H1 (cell line): ENCODE measurements around the gene ERMARD. TPM values are rescaled to one million over a fixed set of nuclear protein-coding genes. Genes with fewer than 3 reads are reported as not detected.
A peak's percentile ranks its signal among the peaks of the same experiment; 100 is the strongest.

Experiments used
- CTCF ChIA-PET: fragments of 300-600 bp; sonication (Branson Sonifier 250); formaldehyde crosslinking; loops from one replicate; lab custom pipeline; 2021; ENCODE audit not compliant: partially characterized antibody; lab: Charles Lee
- POLR2A ChIA-PET: fragments of 300-600 bp; sonication (Branson Sonifier 250); formaldehyde crosslinking; loops from one replicate; lab custom pipeline; 2021; ENCODE audit warnings: inconsistent platforms; ENCODE audit not compliant: partially characterized antibody; lab: Charles Lee
- DNase-seq, 2 experiments: peaks; one replicate each; pipeline versions ENCODE4 v3.0.0 to v3.0.0-alpha.2; 2010 to 2022; ENCODE audit warnings: low spot score in 2 of 2, low read depth in 1 of 2, mixed read lengths in 1 of 2
- FAIRE-seq: peaks from 2 replicates; lab custom pipeline; 2011; peaks lifted over from hg19 to GRCh38; lab: Jason Lieb, UNC
- H2AFZ ChIP-seq: 2 replicates; pipeline ENCODE4 v1.8.1; 2012; ENCODE audit warnings: low read length, inconsistent platforms
- H2AK5ac ChIP-seq: 2 replicates; pipeline ENCODE4 v1.6.1; 2013; ENCODE audit warnings: low read depth, low read length
- H2BK120ac ChIP-seq: replicated peaks from 2 replicates; pipeline ENCODE3; 2013; ENCODE audit warnings: low read depth, low read length, inconsistent platforms
- H2BK12ac ChIP-seq: 2 replicates; pipeline ENCODE4 v1.6.1; 2013; ENCODE audit warnings: low read depth, low read length
- H2BK15ac ChIP-seq: 2 replicates; pipeline ENCODE4 v1.6.1; 2013; ENCODE audit warnings: low read length
- H2BK20ac ChIP-seq: 2 replicates; pipeline ENCODE4 v1.6.1; 2013; ENCODE audit warnings: low read length
- H2BK5ac ChIP-seq: 2 replicates; pipeline ENCODE4 v1.6.1; 2013; ENCODE audit warnings: low read depth, low read length
- H3K14ac ChIP-seq: 2 replicates; pipeline ENCODE4 v1.6.1; 2013; ENCODE audit warnings: inconsistent platforms; ENCODE audit not compliant: insufficient read length
- H3K18ac ChIP-seq: 2 replicates; pipeline ENCODE4 v1.6.1; 2013; ENCODE audit warnings: low read length; ENCODE audit errors: extremely low read depth
- H3K23ac ChIP-seq: 2 replicates; pipeline ENCODE4 v1.6.1; 2013; ENCODE audit warnings: inconsistent platforms; ENCODE audit not compliant: insufficient read length
- H3K23me2 ChIP-seq: 2 replicates; pipeline ENCODE4 v1.6.1; 2013; ENCODE audit warnings: low read depth, low read length
- H3K27ac ChIP-seq: 2 replicates; pipeline ENCODE4 v1.6.1; 2011; ENCODE audit warnings: low read depth, low read length, inconsistent platforms
- H3K27me3 ChIP-seq, 4 experiments: replicated peaks in 1 of 4; 1 replicate in 1 of 4; 2 replicates in 3 of 4; pipeline versions ENCODE4 v1.6.1 to v1.8.1; 2011 to 2013; ENCODE audit warnings: low read length in 3 of 4, mild to moderate bottlenecking in 3 of 4, inconsistent platforms in 2 of 4, mixed read lengths in 2 of 4, moderate library complexity in 1 of 4; ENCODE audit not compliant: control insufficient read depth in 3 of 4, insufficient read depth in 3 of 4; ENCODE audit errors: extremely low read depth in 1 of 4
- H3K36me3 ChIP-seq, 4 experiments: 2 replicates each; pipeline versions ENCODE4 v1.6.1 to v1.8.1; 2011 to 2013; ENCODE audit warnings: mild to moderate bottlenecking in 4 of 4, low read length in 3 of 4, moderate library complexity in 2 of 4, control low read depth in 1 of 4, inconsistent platforms in 1 of 4; ENCODE audit not compliant: insufficient read depth in 4 of 4, control insufficient read depth in 2 of 4
- H3K4ac ChIP-seq: replicated peaks from 2 replicates; pipeline ENCODE3; 2013; ENCODE audit warnings: low read length, low read depth, mixed read lengths, inconsistent platforms; ENCODE audit not compliant: insufficient read length
- H3K4me1 ChIP-seq, 4 experiments: replicated peaks in 1 of 4; 1 replicate in 1 of 4; 2 replicates in 3 of 4; pipeline versions ENCODE4 v1.6.1 to v1.8.1; 2011 to 2013; ENCODE audit warnings: low read length in 3 of 4, inconsistent platforms in 2 of 4, mixed read lengths in 1 of 4; ENCODE audit not compliant: insufficient read depth in 4 of 4, control insufficient read depth in 3 of 4
- H3K4me2 ChIP-seq, 2 experiments: 2 replicates each; pipeline versions ENCODE4 v1.6.1 to v1.8.1; 2011 to 2013; ENCODE audit warnings: low read depth in 2 of 2, low read length in 2 of 2, control low read depth in 1 of 2, inconsistent platforms in 1 of 2, mild to moderate bottlenecking in 1 of 2; ENCODE audit not compliant: insufficient read depth in 1 of 2
- H3K4me3 ChIP-seq, 4 experiments: fragments of 200-600, 300-600 bp in 1 of 4; sonication (generic), shearing (Covaris generic), sonication (Bioruptor Twin) in 1 of 4; 2 replicates each; pipeline versions ENCODE4 v1.5.1 to v1.8.1; 2011 to 2016; ENCODE audit warnings: low read length in 4 of 4, low read depth in 3 of 4, control low read depth in 2 of 4, inconsistent platforms in 2 of 4, mild to moderate bottlenecking in 2 of 4, mixed read lengths in 1 of 4, moderate library complexity in 1 of 4; ENCODE audit not compliant: insufficient read depth in 2 of 4; ENCODE audit errors: extremely low read depth in 1 of 4
- H3K56ac ChIP-seq: replicated peaks from 2 replicates; pipeline ENCODE3; 2013; ENCODE audit warnings: low read depth, mild to moderate bottlenecking, mixed read lengths, low read length, inconsistent platforms; ENCODE audit not compliant: insufficient read length
- H3K79me1 ChIP-seq: 2 replicates; pipeline ENCODE4 v1.6.1; 2013; ENCODE audit warnings: low read depth, low read length, control low read depth
- H3K79me2 ChIP-seq, 2 experiments: 2 replicates each; pipeline versions ENCODE4 v1.6.1 to v1.8.1; 2012 to 2013; ENCODE audit warnings: low read length in 2 of 2, mild to moderate bottlenecking in 2 of 2, inconsistent platforms in 1 of 2; ENCODE audit not compliant: insufficient read depth in 2 of 2, control insufficient read depth in 1 of 2
- H3K9ac ChIP-seq, 4 experiments: replicated peaks in 1 of 4; 1 replicate in 1 of 4; 2 replicates in 3 of 4; pipeline versions ENCODE4 v1.6.1 to v1.8.1; 2011 to 2013; ENCODE audit warnings: low read depth in 3 of 4, low read length in 3 of 4, control low read depth in 2 of 4, mild to moderate bottlenecking in 2 of 4, moderate library complexity in 2 of 4, inconsistent platforms in 1 of 4; ENCODE audit errors: extremely low read depth in 1 of 4
- H3K9me3 ChIP-seq, 2 experiments: 2 replicates each; pipeline versions ENCODE4 v1.6.1 to v1.8.1; 2012 to 2013; ENCODE audit warnings: mild to moderate bottlenecking in 2 of 2, moderate library complexity in 2 of 2, control low read depth in 1 of 2, inconsistent platforms in 1 of 2, low read depth in 1 of 2, low read length in 1 of 2, mixed read lengths in 1 of 2; ENCODE audit not compliant: insufficient read depth in 2 of 2
- H4K20me1 ChIP-seq, 2 experiments: replicated peaks in 1 of 2; 2 replicates each; pipeline versions ENCODE3 to v1.8.1; 2011 to 2013; ENCODE audit warnings: inconsistent platforms in 2 of 2, low read length in 2 of 2, mild to moderate bottlenecking in 1 of 2; ENCODE audit not compliant: insufficient read depth in 2 of 2, control insufficient read depth in 1 of 2
- H4K5ac ChIP-seq: 2 replicates; pipeline ENCODE4 v1.6.1; 2013; ENCODE audit warnings: low read length, low read depth, mixed read lengths, inconsistent platforms; ENCODE audit not compliant: insufficient read length
- H4K8ac ChIP-seq: 2 replicates; pipeline ENCODE4 v1.8.0; 2013; ENCODE audit warnings: mild to moderate bottlenecking, moderate library complexity, low read length, inconsistent platforms; ENCODE audit not compliant: insufficient read depth; ENCODE audit errors: extremely low read depth
- H4K91ac ChIP-seq: replicated peaks from 2 replicates; pipeline ENCODE3; 2013; ENCODE audit warnings: low read length, mixed read lengths, inconsistent platforms; ENCODE audit not compliant: insufficient read length
- ATF2 ChIP-seq: IDR thresholded peaks from 2 replicates; pipeline ENCODE4 v1.6.1; 2012; ENCODE audit warnings: low read length, inconsistent platforms
- CTCF ChIP-seq, 3 experiments: IDR thresholded peaks; 1 replicate in 2 of 3; 2 replicates in 1 of 3; pipeline versions ENCODE4 v1.5.1 to v1.6.1; 2011; ENCODE audit warnings: low read length in 3 of 3, mild to moderate bottlenecking in 3 of 3, inconsistent platforms in 2 of 3, low read depth in 1 of 3, moderate library complexity in 1 of 3; ENCODE audit not compliant: insufficient read depth in 1 of 3; ENCODE audit errors: control extremely low read depth in 1 of 3
- EP300 ChIP-seq, 2 experiments: IDR thresholded peaks; 1 replicate in 1 of 2; 2 replicates in 1 of 2; pipeline ENCODE4 v1.6.1; 2011 to 2012; ENCODE audit warnings: low read depth in 2 of 2, low read length in 2 of 2, mild to moderate bottlenecking in 2 of 2, borderline replicate concordance in 1 of 2, inconsistent platforms in 1 of 2, moderate library complexity in 1 of 2
- GTF2F1 ChIP-seq: IDR thresholded peaks from 2 replicates; pipeline ENCODE4 v1.6.1; 2012; ENCODE audit warnings: low read depth, low read length, improper control_type of control experiment, borderline replicate concordance
- HDAC2 ChIP-seq, 2 experiments: fragments of 300-600 bp in 1 of 2; sonication (generic) in 1 of 2; IDR thresholded peaks; 2 replicates each; pipeline ENCODE4 v1.6.1; 2011 to 2012; ENCODE audit warnings: low read depth in 2 of 2, low read length in 2 of 2, mild to moderate bottlenecking in 2 of 2, moderate library complexity in 2 of 2, borderline replicate concordance in 1 of 2, inconsistent platforms in 1 of 2
- NRF1 ChIP-seq: IDR thresholded peaks from 2 replicates; pipeline ENCODE4 v1.6.1; 2011; ENCODE audit warnings: mild to moderate bottlenecking, low read depth, low read length, improper control_type of control experiment
- WGBS, 2 experiments: shearing (Covaris generic) in 1 of 2; methylation state at CpG; one replicate each; pipeline versions ENCODE4 v1.1.6 to v1.1.7; 2013 to 2015; ENCODE audit warnings: low lambda C conversion rate in 2 of 2, mixed read lengths in 2 of 2, inconsistent platforms in 1 of 2, low coverage in 1 of 2, missing lambda C conversion rate in 1 of 2; ENCODE audit not compliant: insufficient replicate concordance in 2 of 2, insufficient coverage in 1 of 2, insufficient read length in 1 of 2; ENCODE audit errors: extremely low coverage in 1 of 2, missing lambda C conversion rate in 1 of 2; 5-methylcytosine and 5-hydroxymethylcytosine counted together
- polyA plus RNA-seq, 7 experiments: library from polyadenylated mRNA; depleted of rRNA in 3 of 7; stranded (reverse) in 5 of 7; unstranded in 2 of 7; fragments of >200 nt in 5 of 7; fragments of 200-250 nt in 2 of 7; gene quantifications; 1 replicate in 5 of 7; 2 replicates in 1 of 7; 4 replicates in 1 of 7; pipeline versions ENCODE4 v1.2.1 to v1.2.3, GENCODE V29; 2011 to 2013; ENCODE audit warnings: missing spikeins in 2 of 7, mixed read lengths in 2 of 7
- total RNA-seq: library from RNA; stranded (reverse); fragmentation: NEBNext Ultra II Directional; extraction: Animal tissue kit (Norgen Biotek cat#: 25700); gene quantifications from 2 replicates; pipeline ENCODE4 v1.2.1, GENCODE V29; 2021

The ERMARD gene
- total and polyA plus RNA-seq, 2 of the 8 experiments (the other 6 are each of a cell fraction or from before 2014, with no cell fraction given) = 12.2 to 25.6 TPM

GRCh38 chr6:169794317-169795055, 43.1 kb downstream of the ERMARD start:
- no peaks in the 10 kb centered on the region; the same call in 1 of the 2 replicates for H3K23me2 ChIP-seq
- H4K8ac ChIP-seq = no peak overlapping the region
- no peak overlapping the region for H2BK120ac ChIP-seq
- H4K20me1 ChIP-seq = no peaks in the 10 kb centered on the region
- no peak overlapping the region for H3K27ac ChIP-seq
- H3K23ac ChIP-seq = no peak overlapping the region
- H4K91ac ChIP-seq = no peak overlapping the region
- no peak overlapping the region for H2BK12ac ChIP-seq
- peaks cover 0 to 7% (median under 1%) of the 10 kb centered on the region in 4 experiments; a peak in 4 of 7 replicates for H3K27me3 ChIP-seq
- CTCF ChIA-PET = interaction anchor here (0.7 to 1.4 kb wide), 10 partner anchors 9 to 723 kb away, joined by 3 to 7 read pairs (median 3); no protein-coding TSS in a partner anchor
- H3K4ac ChIP-seq = no peak overlapping the region
- H3K56ac ChIP-seq = no peak overlapping the region
- no peak overlapping the region for H2BK5ac ChIP-seq
- no peak overlapping the region for H4K5ac ChIP-seq
- no peak overlapping the region for H3K14ac ChIP-seq
- no peak overlapping the region for H3K4me2 ChIP-seq
- H3K79me1 ChIP-seq = no peaks in the 10 kb centered on the region
- no peak overlapping the region for H2AFZ ChIP-seq
- no peak overlapping the region for H2BK20ac ChIP-seq
- H3K4me3 ChIP-seq = no peak overlapping the region
- FAIRE-seq (no peak), DNase-seq (peak in 1 of 2 experiments; percentile 34)
- no peaks in the 10 kb centered on the region for H3K9me3 ChIP-seq
- H3K18ac ChIP-seq = no peak overlapping the region
- H3K36me3 ChIP-seq = no peaks in the 10 kb centered on the region
- H3K79me2 ChIP-seq = no peaks in the 10 kb centered on the region
- H3K9ac ChIP-seq = no peak overlapping the region
- POLR2A ChIA-PET = interaction anchor here (1.6 to 1.9 kb wide), 2 partner anchors 10 to 11 kb away, joined by 4 to 6 read pairs; no protein-coding TSS in a partner anchor
- no peak overlapping the region for H2AK5ac ChIP-seq
- peaks cover 0 to 9% (median 3%) of the 10 kb centered on the region in 4 experiments; a peak in 4 of 7 replicates for H3K4me1 ChIP-seq
- H2BK15ac ChIP-seq = no peak overlapping the region
- whole genome bisulfite sequencing, 2 experiments = 93% methylated on average over 12 of the region's 13 CpGs; no CpG with 5 or more reads in 1 of the 2 experiments
- TF ChIP-seq CTCF (IDR thresholded peaks at IDR 0.05; ENCODE audit: control extremely low read depth in 1 of 3, insufficient read depth in 1 of 3, low read depth in 1 of 3, low read length in 3 of 3) (no peak), EP300 (IDR thresholded peaks at IDR 0.05; ENCODE audit: borderline replicate concordance in 1 of 2, low read depth in 2 of 2, low read length in 2 of 2) (no peak), GTF2F1 (no peak), NRF1 (no peak), HDAC2 (IDR thresholded peaks at IDR 0.05; ENCODE audit: borderline replicate concordance in 1 of 2, low read depth in 2 of 2, low read length in 2 of 2) (no peak), ATF2 (no peak)
